Measurements from ENCODE around the gene TSEN54. TPM values are rescaled to one million over a fixed set of nuclear protein-coding genes. Genes with fewer than 3 reads are reported as not detected.

Gene TSEN54
- total RNA-seq, 2 donors from 2014 or later = 63.8 to 123 TPM

- intact Hi-C loops (cut with DNase I) = no loop called here
- WGBS, 2 donors = 60 to 71% methylated on average over 5 of the region's 5 CpGs
- ATAC-seq = no peak
- H3K27ac ChIP-seq = peak overlapping the region in 2 of 4 donors; percentile 35 to 45
- no peak for DNase-seq
- H3K4me3 ChIP-seq = no peak overlapping the region
- no peaks in the 10 kb centered on the region for H3K36me3 ChIP-seq (replicated peaks in 1 of 2; ENCODE audit: insufficient read depth in 1 of 2, low read depth in 2 of 2)
- H3K27me3 ChIP-seq = no peaks in the 10 kb centered on the region
- no peak for TF ChIP-seq CTCF (IDR thresholded peaks at IDR 0.05)
- TF ChIP-seq POLR2A (IDR thresholded peaks at IDR 0.05) = no peak
- H3K9me3 ChIP-seq = no peaks in the 10 kb centered on the region
- H3K4me1 ChIP-seq = peaks cover 40% of the 10 kb centered on the region
Measured at GRCh38 chr17:75508931-75509361, 7.4 kb upstream of the TSEN54 start.

GRCh38 chr17:75509528-75510258 is 6.6 kb upstream of the TSEN54 start:
- H3K9me3 ChIP-seq = no peaks in the 10 kb centered on the region
- no peak for ATAC-seq
- peak overlapping the region in 2 of 4 donors; percentile 35 to 45 for H3K27ac ChIP-seq
- H3K27me3 ChIP-seq = no peaks in the 10 kb centered on the region
- no peak overlapping the region for H3K4me3 ChIP-seq
- TF ChIP-seq CTCF (IDR thresholded peaks at IDR 0.05) = no peak
- TF ChIP-seq POLR2A (IDR thresholded peaks at IDR 0.05) = peak in 2 of 3 donors; percentile 32 to 37
- peaks cover 47% of the 10 kb centered on the region for H3K4me1 ChIP-seq
- peak in 1 of 4 donors; percentile 13 for DNase-seq
- 89 to 91% methylated on average over 12 to 19 of the region's 19 CpGs for WGBS, 2 donors
- no peaks in the 10 kb centered on the region for H3K36me3 ChIP-seq (replicated peaks in 1 of 2; ENCODE audit: insufficient read depth in 1 of 2, low read depth in 2 of 2)
- intact Hi-C loops (cut with DNase I) = no loop called here

DNA sequence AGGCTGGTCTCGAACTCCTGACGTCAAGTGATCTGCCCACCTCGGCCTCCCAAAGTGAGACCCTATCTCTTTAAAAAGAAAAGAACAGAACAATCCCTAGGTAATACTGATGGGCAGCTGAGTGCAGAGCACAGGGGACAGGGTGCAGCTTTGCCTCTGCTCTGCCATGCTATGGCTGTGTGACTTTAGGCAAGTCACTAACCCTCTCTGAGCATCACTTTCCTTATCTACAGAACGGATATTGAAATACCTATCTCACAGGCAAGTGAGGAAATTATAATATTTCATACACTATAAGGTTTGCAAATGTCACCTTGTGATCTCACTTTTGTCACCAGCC is 5.1 kb upstream of the TSEN54 start:
- WGBS, 2 donors = 79% methylated on average over 4 of the region's 4 CpGs
- Histone ChIP-seq H3K4me1 (peaks cover 53% of the 10 kb centered on the region), H3K4me3 (no peak overlapping the region), H3K27me3 (no peaks in the 10 kb centered on the region), H3K27ac (peak overlapping the region in 3 of 4 donors; percentile 25 to 44 (median 35)), H3K9me3 (no peaks in the 10 kb centered on the region), H3K36me3 (replicated peaks in 1 of 2; ENCODE audit: insufficient read depth in 1 of 2, low read depth in 2 of 2) (no peaks in the 10 kb centered on the region)
- intact Hi-C loops (cut with DNase I) = no loop called here
- no peak for TF ChIP-seq POLR2A (IDR thresholded peaks at IDR 0.05)
- TF ChIP-seq CTCF (IDR thresholded peaks at IDR 0.05) = no peak
- DNase-seq (no peak), ATAC-seq (no peak)

- H3K9me3 ChIP-seq = no peaks in the 10 kb centered on the region
- TF ChIP-seq CTCF (IDR thresholded peaks at IDR 0.05) (no peak), POLR2A (IDR thresholded peaks at IDR 0.05) (no peak)
- peaks cover 53% of the 10 kb centered on the region for H3K4me1 ChIP-seq
- WGBS, 2 donors = 42 to 47% methylated on average over 10 to 13 of the region's 13 CpGs
- H3K4me3 ChIP-seq = no peak overlapping the region
- no peaks in the 10 kb centered on the region for H3K36me3 ChIP-seq (replicated peaks in 1 of 2; ENCODE audit: insufficient read depth in 1 of 2, low read depth in 2 of 2)
- ATAC-seq = no peak
- DNase-seq = peak; percentile 58 to 83 (median 72)
- H3K27me3 ChIP-seq = no peaks in the 10 kb centered on the region
- peak overlapping the region in 3 of 4 donors; percentile 25 to 44 (median 35) for H3K27ac ChIP-seq
- intact Hi-C loops (cut with DNase I) = no loop called here
Measured at GRCh38 chr17:75511610-75512575, 4.4 kb upstream of the TSEN54 start.
